ENCODE data around the gene RASA3. TPM values are rescaled to one million over a fixed set of nuclear protein-coding genes. Genes with fewer than 3 reads are reported as not detected.
A peak's percentile ranks its signal among the peaks of the same experiment; 100 is the strongest.

Gene RASA3
- total RNA-seq, 1 experiment from 2014 or later, result 22.3 TPM

DNA sequence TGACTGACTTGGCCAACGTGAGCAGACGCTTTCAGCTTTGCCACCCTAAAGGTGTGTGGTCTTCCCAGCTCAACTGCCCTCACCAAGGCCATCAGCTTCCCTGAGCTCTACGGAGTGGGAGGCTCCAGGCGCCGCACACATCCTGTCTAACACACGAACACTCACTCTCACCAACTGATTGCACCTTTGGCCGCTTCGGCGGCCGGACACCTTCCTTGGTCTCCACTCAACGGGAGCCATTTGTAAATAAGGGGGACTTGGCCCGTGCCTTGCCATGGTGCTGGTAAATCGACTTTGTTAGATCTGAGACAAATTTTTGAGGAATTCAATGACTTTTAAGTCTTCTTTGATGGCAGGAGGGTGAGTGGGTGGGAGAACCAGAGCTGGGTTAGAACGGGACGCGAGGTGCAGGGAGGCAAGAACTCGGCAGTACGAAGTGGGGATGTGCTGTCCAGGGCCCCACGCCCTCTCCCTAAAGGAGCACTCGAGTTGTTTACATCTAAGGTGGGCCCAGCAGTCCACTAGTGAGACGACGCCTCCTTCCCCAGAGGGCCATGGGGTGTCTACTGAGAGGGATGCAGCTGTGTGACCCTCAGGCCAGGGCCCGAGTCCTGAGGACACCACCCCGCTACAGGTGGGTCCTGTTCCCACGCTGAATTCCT, 163.0 kb downstream of the RASA3 start:
- TF ChIP-seq ATF1 (CRISPR knock-in tag; IDR thresholded peaks at IDR 0.05) (no peak), PREB (CRISPR knock-in tag; IDR thresholded peaks at IDR 0.05; ENCODE audit: borderline replicate concordance) (no peak), ZNF121 (CRISPR knock-in tag; IDR thresholded peaks at IDR 0.05) (no peak), AR (CRISPR knock-in tag; IDR thresholded peaks at IDR 0.05) (no peak), SMAD3 (CRISPR knock-in tag; IDR thresholded peaks at IDR 0.05; ENCODE audit: borderline replicate concordance) (no peak), ZNF219 (CRISPR knock-in tag; IDR thresholded peaks at IDR 0.05; ENCODE audit: borderline replicate concordance) (no peak), EMX1 (CRISPR knock-in tag; IDR thresholded peaks at IDR 0.05) (no peak), E2F4 (CRISPR knock-in tag; IDR thresholded peaks at IDR 0.05; ENCODE audit: borderline replicate concordance, low read depth) (no peak)
- TF ChIP-seq, protein P1, sequence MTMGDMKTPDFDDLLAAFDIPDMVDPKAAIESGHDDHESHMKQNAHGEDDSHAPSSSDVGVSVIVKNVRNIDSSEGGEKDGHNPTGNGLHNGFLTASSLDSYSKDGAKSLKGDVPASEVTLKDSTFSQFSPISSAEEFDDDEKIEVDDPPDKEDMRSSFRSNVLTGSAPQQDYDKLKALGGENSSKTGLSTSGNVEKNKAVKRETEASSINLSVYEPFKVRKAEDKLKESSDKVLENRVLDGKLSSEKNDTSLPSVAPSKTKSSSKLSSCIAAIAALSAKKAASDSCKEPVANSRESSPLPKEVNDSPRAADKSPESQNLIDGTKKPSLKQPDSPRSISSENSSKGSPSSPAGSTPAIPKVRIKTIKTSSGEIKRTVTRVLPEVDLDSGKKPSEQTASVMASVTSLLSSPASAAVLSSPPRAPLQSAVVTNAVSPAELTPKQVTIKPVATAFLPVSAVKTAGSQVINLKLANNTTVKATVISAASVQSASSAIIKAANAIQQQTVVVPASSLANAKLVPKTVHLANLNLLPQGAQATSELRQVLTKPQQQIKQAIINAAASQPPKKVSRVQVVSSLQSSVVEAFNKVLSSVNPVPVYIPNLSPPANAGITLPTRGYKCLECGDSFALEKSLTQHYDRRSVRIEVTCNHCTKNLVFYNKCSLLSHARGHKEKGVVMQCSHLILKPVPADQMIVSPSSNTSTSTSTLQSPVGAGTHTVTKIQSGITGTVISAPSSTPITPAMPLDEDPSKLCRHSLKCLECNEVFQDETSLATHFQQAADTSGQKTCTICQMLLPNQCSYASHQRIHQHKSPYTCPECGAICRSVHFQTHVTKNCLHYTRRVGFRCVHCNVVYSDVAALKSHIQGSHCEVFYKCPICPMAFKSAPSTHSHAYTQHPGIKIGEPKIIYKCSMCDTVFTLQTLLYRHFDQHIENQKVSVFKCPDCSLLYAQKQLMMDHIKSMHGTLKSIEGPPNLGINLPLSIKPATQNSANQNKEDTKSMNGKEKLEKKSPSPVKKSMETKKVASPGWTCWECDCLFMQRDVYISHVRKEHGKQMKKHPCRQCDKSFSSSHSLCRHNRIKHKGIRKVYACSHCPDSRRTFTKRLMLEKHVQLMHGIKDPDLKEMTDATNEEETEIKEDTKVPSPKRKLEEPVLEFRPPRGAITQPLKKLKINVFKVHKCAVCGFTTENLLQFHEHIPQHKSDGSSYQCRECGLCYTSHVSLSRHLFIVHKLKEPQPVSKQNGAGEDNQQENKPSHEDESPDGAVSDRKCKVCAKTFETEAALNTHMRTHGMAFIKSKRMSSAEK (CRISPR knock-in tag; IDR thresholded peaks at IDR 0.05; ENCODE audit: borderline replicate concordance), result no peak
- TF ChIP-seq, protein P2, sequence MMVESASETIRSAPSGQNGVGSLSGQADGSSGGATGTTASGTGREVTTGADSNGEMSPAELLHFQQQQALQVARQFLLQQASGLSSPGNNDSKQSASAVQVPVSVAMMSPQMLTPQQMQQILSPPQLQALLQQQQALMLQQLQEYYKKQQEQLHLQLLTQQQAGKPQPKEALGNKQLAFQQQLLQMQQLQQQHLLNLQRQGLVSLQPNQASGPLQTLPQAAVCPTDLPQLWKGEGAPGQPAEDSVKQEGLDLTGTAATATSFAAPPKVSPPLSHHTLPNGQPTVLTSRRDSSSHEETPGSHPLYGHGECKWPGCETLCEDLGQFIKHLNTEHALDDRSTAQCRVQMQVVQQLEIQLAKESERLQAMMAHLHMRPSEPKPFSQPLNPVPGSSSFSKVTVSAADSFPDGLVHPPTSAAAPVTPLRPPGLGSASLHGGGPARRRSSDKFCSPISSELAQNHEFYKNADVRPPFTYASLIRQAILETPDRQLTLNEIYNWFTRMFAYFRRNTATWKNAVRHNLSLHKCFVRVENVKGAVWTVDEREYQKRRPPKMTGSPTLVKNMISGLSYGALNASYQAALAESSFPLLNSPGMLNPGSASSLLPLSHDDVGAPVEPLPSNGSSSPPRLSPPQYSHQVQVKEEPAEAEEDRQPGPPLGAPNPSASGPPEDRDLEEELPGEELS (CRISPR knock-in tag; IDR thresholded peaks at IDR 0.05), result no peak
- Mint-ChIP-seq H3K4me1 (no peaks in the 10 kb centered on the region), H3K36me3 (no peaks in the 10 kb centered on the region), H3K27ac (peak overlapping the region; percentile 16; the same call in 1 of the 2 replicates), H3K9me3 (no peaks in the 10 kb centered on the region), H3K4me3 (no peak overlapping the region), H3K27me3 (ENCODE audit: low read depth) (no peaks in the 10 kb centered on the region; the same call in 1 of the 2 replicates)
- ATAC-seq (no peak), DNase-seq (ENCODE audit: low spot score) (no peak)
- ChIA-PET POLR2A (no interaction called here), CTCF (no interaction called here)
